Astrocyte (in vitro differentiated cells and primary cell): Measurements from ENCODE around the gene OSBP2. TPM values are rescaled to one million over a fixed set of nuclear protein-coding genes. Genes with fewer than 3 reads are reported as not detected.

Experiments used
- DNase-seq: peaks from one replicate; pipeline ENCODE4 v3.0.0-alpha.2; 2010; ENCODE audit warnings: low read depth
- FAIRE-seq: peaks from 2 replicates; lab custom pipeline; 2011; peaks lifted over from hg19 to GRCh38; lab: Jason Lieb, UNC
- H2AFZ ChIP-seq: 2 replicates; pipeline ENCODE4 v1.6.0; 2012; ENCODE audit warnings: low read depth, low read length, inconsistent platforms
- H3K27ac ChIP-seq: 2 replicates; pipeline ENCODE4 v1.5.1; 2011; ENCODE audit warnings: low read depth, low read length, inconsistent platforms
- H3K27me3 ChIP-seq: 2 replicates; pipeline ENCODE4 v1.6.0; 2011; ENCODE audit warnings: low read length, inconsistent platforms; ENCODE audit not compliant: insufficient read depth
- H3K36me3 ChIP-seq: 2 replicates; pipeline ENCODE4 v1.5.1; 2011; ENCODE audit warnings: low read length, inconsistent platforms; ENCODE audit not compliant: insufficient read depth
- H3K4me1 ChIP-seq: 2 replicates; pipeline ENCODE4 v1.5.1; 2011; ENCODE audit warnings: low read length, inconsistent platforms; ENCODE audit not compliant: insufficient read depth
- H3K4me2 ChIP-seq: 2 replicates; pipeline ENCODE4 v1.6.0; 2012; ENCODE audit warnings: low read length, inconsistent platforms
- H3K4me3 ChIP-seq: 2 replicates; pipeline ENCODE4 v1.5.1; 2011; ENCODE audit warnings: low read depth, mild to moderate bottlenecking, low read length, inconsistent platforms; ENCODE audit not compliant: insufficient read depth
- H3K79me2 ChIP-seq: 2 replicates; pipeline ENCODE4 v1.6.0; 2012; ENCODE audit warnings: mild to moderate bottlenecking, low read length, inconsistent platforms; ENCODE audit not compliant: insufficient read depth
- H3K9ac ChIP-seq: 2 replicates; pipeline ENCODE4 v1.6.0; 2012; ENCODE audit warnings: mild to moderate bottlenecking, low read length, inconsistent platforms
- H3K9me3 ChIP-seq: 2 replicates; pipeline ENCODE4 v1.5.1; 2012; ENCODE audit warnings: low read depth, mild to moderate bottlenecking, low read length, inconsistent platforms; ENCODE audit not compliant: insufficient read depth
- H4K20me1 ChIP-seq: 2 replicates; pipeline ENCODE4 v1.6.0; 2012; ENCODE audit warnings: low read length, inconsistent platforms; ENCODE audit not compliant: insufficient read depth
- H3K27ac Mint-ChIP-seq: one replicate; pipeline ENCODE4 v1.8.0; 2021; ENCODE audit warnings: mild to moderate bottlenecking, mixed read lengths; ENCODE audit not compliant: unreplicated experiment
- H3K27me3 Mint-ChIP-seq: one replicate; pipeline ENCODE4 v1.8.0; 2021; ENCODE audit warnings: low read depth, mixed read lengths; ENCODE audit not compliant: unreplicated experiment
- H3K36me3 Mint-ChIP-seq: one replicate; pipeline ENCODE4 v1.8.0; 2021; ENCODE audit warnings: low read depth, mixed read lengths; ENCODE audit not compliant: unreplicated experiment
- H3K4me1 Mint-ChIP-seq: one replicate; pipeline ENCODE4 v1.8.0; 2021; ENCODE audit warnings: low read depth, mixed read lengths; ENCODE audit not compliant: unreplicated experiment
- H3K4me3 Mint-ChIP-seq: one replicate; pipeline ENCODE4 v1.8.0; 2021; ENCODE audit warnings: mild to moderate bottlenecking, moderate library complexity, mixed read lengths; ENCODE audit not compliant: unreplicated experiment
- H3K9me3 Mint-ChIP-seq: one replicate; pipeline ENCODE4 v1.8.0; 2021; ENCODE audit warnings: mild to moderate bottlenecking, mixed read lengths; ENCODE audit not compliant: unreplicated experiment
- EZH2 ChIP-seq: IDR thresholded peaks from 2 replicates; pipeline ENCODE4 v1.6.1; 2012; ENCODE audit warnings: mild to moderate bottlenecking, low read length, inconsistent platforms; ENCODE audit not compliant: insufficient read depth
- total RNA-seq: library from RNA; stranded (reverse); gene quantifications from 2 replicates; pipeline ENCODE4 v1.2.1, GENCODE V29; 2021
- TF ChIP-seq, protein P1 (sequence below): IDR thresholded peaks from 2 replicates; pipeline ENCODE4 v1.5.1; 2011; ENCODE audit warnings: low read depth, mild to moderate bottlenecking, inconsistent platforms, low read length, moderate library complexity; ENCODE audit not compliant: insufficient read depth

OSBP2 gene
- total RNA-seq, 1 donor from 2014 or later: 0.48 TPM

DNA sequence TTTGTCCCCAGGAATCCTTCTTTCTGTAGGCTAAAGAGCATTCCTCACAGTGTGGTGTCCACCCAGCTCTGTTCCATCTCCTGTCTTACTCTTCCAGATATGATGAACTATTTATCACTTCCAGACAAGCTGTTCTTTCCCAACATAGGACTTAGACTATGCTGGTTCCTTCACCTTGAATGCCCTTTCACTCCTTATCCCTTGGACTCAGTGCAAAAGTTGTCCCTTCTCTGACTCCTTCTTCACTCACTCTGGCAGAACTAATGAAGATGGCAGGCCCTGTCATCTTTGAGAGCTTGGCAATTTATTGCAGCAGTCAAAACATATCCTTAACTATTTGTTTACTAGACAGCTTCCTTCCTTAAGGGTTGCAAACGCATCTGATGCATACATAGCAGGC lies 3.5 kb upstream of the OSBP2 start:
- H3K4me2 ChIP-seq: no peak overlapping the region
- no peaks in the 10 kb centered on the region for H4K20me1 ChIP-seq
- no peaks in the 10 kb centered on the region for H3K4me1 Mint-ChIP-seq
- no peak overlapping the region for H2AFZ ChIP-seq
- H3K4me1 ChIP-seq: peaks cover 6% of the 10 kb centered on the region
- FAIRE-seq (no peak), DNase-seq (no peak)
- H3K79me2 ChIP-seq: no peaks in the 10 kb centered on the region
- no peak overlapping the region for H3K27ac Mint-ChIP-seq
- no peak overlapping the region for H3K27ac ChIP-seq
- no peak overlapping the region for H3K4me3 ChIP-seq
- H3K36me3 ChIP-seq: no peaks in the 10 kb centered on the region
- no peaks in the 10 kb centered on the region for H3K9me3 ChIP-seq
- H3K36me3 Mint-ChIP-seq: no peaks in the 10 kb centered on the region
- no peak overlapping the region for H3K9ac ChIP-seq
- H3K27me3 Mint-ChIP-seq: peaks cover 23% of the 10 kb centered on the region
- no peaks in the 10 kb centered on the region for H3K27me3 ChIP-seq
- no peak for TF ChIP-seq EZH2
- TF ChIP-seq, protein P1, sequence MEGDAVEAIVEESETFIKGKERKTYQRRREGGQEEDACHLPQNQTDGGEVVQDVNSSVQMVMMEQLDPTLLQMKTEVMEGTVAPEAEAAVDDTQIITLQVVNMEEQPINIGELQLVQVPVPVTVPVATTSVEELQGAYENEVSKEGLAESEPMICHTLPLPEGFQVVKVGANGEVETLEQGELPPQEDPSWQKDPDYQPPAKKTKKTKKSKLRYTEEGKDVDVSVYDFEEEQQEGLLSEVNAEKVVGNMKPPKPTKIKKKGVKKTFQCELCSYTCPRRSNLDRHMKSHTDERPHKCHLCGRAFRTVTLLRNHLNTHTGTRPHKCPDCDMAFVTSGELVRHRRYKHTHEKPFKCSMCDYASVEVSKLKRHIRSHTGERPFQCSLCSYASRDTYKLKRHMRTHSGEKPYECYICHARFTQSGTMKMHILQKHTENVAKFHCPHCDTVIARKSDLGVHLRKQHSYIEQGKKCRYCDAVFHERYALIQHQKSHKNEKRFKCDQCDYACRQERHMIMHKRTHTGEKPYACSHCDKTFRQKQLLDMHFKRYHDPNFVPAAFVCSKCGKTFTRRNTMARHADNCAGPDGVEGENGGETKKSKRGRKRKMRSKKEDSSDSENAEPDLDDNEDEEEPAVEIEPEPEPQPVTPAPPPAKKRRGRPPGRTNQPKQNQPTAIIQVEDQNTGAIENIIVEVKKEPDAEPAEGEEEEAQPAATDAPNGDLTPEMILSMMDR: no peak
- no peaks in the 10 kb centered on the region for H3K9me3 Mint-ChIP-seq
- no peak overlapping the region for H3K4me3 Mint-ChIP-seq

DNA sequence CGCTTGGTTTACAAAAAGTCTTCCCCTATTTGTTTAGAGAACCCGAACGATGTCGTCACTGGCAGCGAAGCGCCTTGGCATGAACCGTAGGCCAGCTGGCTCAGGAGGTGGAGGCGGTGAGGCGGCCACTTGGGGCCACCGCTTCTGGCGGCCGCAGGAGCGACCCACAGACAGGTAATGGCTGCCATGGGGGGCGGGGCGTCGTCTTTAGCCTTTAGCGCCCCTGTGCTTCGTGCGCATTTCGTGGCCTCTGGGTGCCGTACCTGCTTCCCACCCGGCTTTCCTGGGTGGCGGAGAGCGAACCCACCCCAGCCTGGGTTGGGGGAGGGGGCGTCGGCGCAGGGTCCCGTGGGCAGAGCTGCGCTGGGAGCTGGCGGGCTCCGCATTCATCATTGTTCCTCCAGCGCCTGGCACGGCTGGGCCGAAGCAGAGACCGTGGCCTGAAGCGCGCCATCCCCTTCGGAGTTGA lies 469 bp upstream of the OSBP2 start:
- no peaks in the 10 kb centered on the region for H3K36me3 Mint-ChIP-seq
- peak overlapping the region; percentile 62 for H3K9ac ChIP-seq
- TF ChIP-seq EZH2: no peak
- TF ChIP-seq, protein P1: no peak

DNA sequence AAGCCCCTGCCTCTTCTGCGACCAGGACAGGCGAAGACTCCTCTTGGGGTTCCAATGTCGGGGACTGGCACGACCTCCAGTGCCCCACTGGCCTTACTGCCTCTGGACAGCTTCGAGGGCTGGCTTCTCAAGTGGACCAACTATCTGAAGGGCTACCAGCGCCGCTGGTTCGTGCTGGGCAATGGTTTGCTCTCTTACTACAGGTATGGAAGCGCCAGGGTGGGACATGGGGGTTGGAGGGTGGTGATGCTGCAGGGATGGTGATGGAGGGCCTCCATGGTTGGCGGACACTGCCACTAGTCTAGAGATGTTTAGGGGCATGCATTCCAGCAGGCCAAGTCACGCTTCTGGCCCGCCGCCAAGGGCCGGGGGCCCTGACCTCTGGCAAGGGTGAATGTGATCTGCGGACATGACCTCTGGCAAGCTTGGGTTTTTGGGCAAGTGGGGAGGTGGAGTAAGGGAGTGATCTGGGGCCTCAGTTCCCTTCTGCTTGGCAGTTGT lies 727 bp downstream of the OSBP2 start:
- Histone ChIP-seq H3K4me1 (peaks cover 6% of the 10 kb centered on the region), H3K27ac (no peak overlapping the region), H3K27me3 (no peaks in the 10 kb centered on the region), H3K4me3 (peak overlapping the region; percentile 60), H3K4me2 (peak overlapping the region; percentile 94), H2AFZ (peak overlapping the region; percentile 96), H3K9ac (peak overlapping the region; percentile 76), H3K36me3 (no peaks in the 10 kb centered on the region), H3K9me3 (no peaks in the 10 kb centered on the region), H3K79me2 (no peaks in the 10 kb centered on the region), H4K20me1 (no peaks in the 10 kb centered on the region)
- no peaks in the 10 kb centered on the region for H3K9me3 Mint-ChIP-seq
- no peak for DNase-seq
- H3K4me3 Mint-ChIP-seq: peak overlapping the region; percentile 77
- no peak overlapping the region for H3K27ac Mint-ChIP-seq
- no peaks in the 10 kb centered on the region for H3K4me1 Mint-ChIP-seq
- no peaks in the 10 kb centered on the region for H3K36me3 Mint-ChIP-seq
- TF ChIP-seq, protein P1: no peak
- TF ChIP-seq EZH2: no peak
- H3K27me3 Mint-ChIP-seq: peaks cover 34% of the 10 kb centered on the region
- no peak for FAIRE-seq

More for the DNA sequence above, 469 bp upstream of the OSBP2 start:
- Mint-ChIP-seq H3K9me3 (no peaks in the 10 kb centered on the region), H3K4me1 (no peaks in the 10 kb centered on the region), H3K27ac (peak overlapping the region; percentile 18), H3K27me3 (peaks cover 34% of the 10 kb centered on the region), H3K4me3 (peak overlapping the region; percentile 85)
- Histone ChIP-seq H3K4me1 (peaks cover 6% of the 10 kb centered on the region), H3K36me3 (no peaks in the 10 kb centered on the region), H3K4me3 (peak overlapping the region; percentile 55), H2AFZ (peak overlapping the region; percentile 81), H3K27ac (no peak overlapping the region), H3K4me2 (peak overlapping the region; percentile 94), H4K20me1 (no peaks in the 10 kb centered on the region), H3K9me3 (no peaks in the 10 kb centered on the region), H3K79me2 (no peaks in the 10 kb centered on the region), H3K27me3 (no peaks in the 10 kb centered on the region)
- DNase-seq: no peak
- no peak for FAIRE-seq
